Stomach (tissue), 4 donors: ENCODE data around the gene HK1.

Experiments
- CTCF ChIP-seq, 7 experiments: fragments of 450-650 bp in 4 of 7; fragments of 200-600 bp in 3 of 7; sonication (generic) in 3 of 7; IDR thresholded peaks; one replicate each; pipeline ENCODE4 v1.5.1; 2016 to 2019; ENCODE audit warnings: antibody characterized with exemption in 7 of 7, control low read depth in 2 of 7, mild to moderate bottlenecking in 1 of 7
- POLR2A ChIP-seq, 4 donors: fragments of 450-650 bp; IDR thresholded peaks; one replicate each; pipeline ENCODE4 v1.6.1; 2016; ENCODE audit warnings: antibody characterized with exemption in 4 of 4, control low read depth in 2 of 4, mild to moderate bottlenecking in 1 of 4, moderate library complexity in 1 of 4

GRCh38 chr10:69376662-69377061, 98.4 kb downstream of the HK1 start:
- TF ChIP-seq CTCF (IDR thresholded peaks at IDR 0.05) (no peak), POLR2A (IDR thresholded peaks at IDR 0.05) (no peak)
